HepG2 (cell line): ENCODE measurements around the gene LRP5. TPM values are rescaled to one million over a fixed set of nuclear protein-coding genes. Genes with fewer than 3 reads are reported as not detected.

ENCODE experiments used
- AGO2 ChIP-seq: fragments of 200-400 bp; formaldehyde crosslinking; optimal IDR thresholded peaks from 2 replicates; pipeline ENCODE3; 2017; ENCODE audit warnings: mild to moderate bottlenecking, low read depth, low read length, moderate library complexity
- BRF2 ChIP-seq: sonication (generic); formaldehyde crosslinking; IDR thresholded peaks from 2 replicates; pipeline ENCODE4 v1.8.1; 2022; ENCODE audit warnings: mild to moderate bottlenecking, missing genetic modification reagents
- GATA4 ChIP-seq: sonication (generic); IDR thresholded peaks from 2 replicates; pipeline ENCODE4 v1.6.1; 2016; ENCODE audit warnings: antibody characterized with exemption, low read depth, borderline replicate concordance
- HMGA1 ChIP-seq: sonication (generic); formaldehyde crosslinking; conservative IDR thresholded peaks from 2 replicates; pipeline ENCODE4 v1.4.0; 2020; ENCODE audit warnings: missing genetic modification reagents
- HNRNPL ChIP-seq: fragments of 200-400 bp; formaldehyde crosslinking; IDR thresholded peaks from 2 replicates; pipeline ENCODE4 v1.6.1; 2017; ENCODE audit warnings: mild to moderate bottlenecking, low read depth, low read length
- NFRKB ChIP-seq: fragments of 450-650 bp; IDR thresholded peaks from 2 replicates; pipeline ENCODE4 v1.6.1; 2017
- NFYB ChIP-seq: sonication (generic); formaldehyde crosslinking; IDR thresholded peaks from 2 replicates; pipeline ENCODE4 v1.4.0; 2020; ENCODE audit warnings: missing genetic modification reagents
- POGZ ChIP-seq: sonication (generic); formaldehyde crosslinking; IDR thresholded peaks from 2 replicates; pipeline ENCODE4 v1.4.0; 2020; ENCODE audit warnings: mild to moderate bottlenecking, missing genetic modification reagents
- POLR2AphosphoS2 ChIP-seq: IDR thresholded peaks from 2 replicates; pipeline ENCODE4 v1.6.1; 2011; ENCODE audit warnings: low read depth, low read length, improper control_type of control experiment
- SKI ChIP-seq: fragments of 450-650 bp; IDR thresholded peaks from one replicate; pipeline ENCODE4 v1.6.1; 2018; ENCODE audit warnings: mild to moderate bottlenecking; ENCODE audit not compliant: partially characterized antibody
- TBL1XR1 ChIP-seq: fragments of 150-350 bp; IDR thresholded peaks from 2 replicates; pipeline ENCODE4 v1.6.1; 2014; ENCODE audit warnings: borderline replicate concordance, low read length; ENCODE audit not compliant: partially characterized antibody
- ZFAT ChIP-seq: sonication (generic); formaldehyde crosslinking; conservative IDR thresholded peaks from 2 replicates; pipeline ENCODE4 v1.8.1; 2023; ENCODE audit warnings: missing genetic modification reagents, inconsistent platforms
- ZNF10 ChIP-seq: sonication (generic); formaldehyde crosslinking; IDR thresholded peaks from 2 replicates; pipeline ENCODE4 v1.4.0; 2020; ENCODE audit warnings: mild to moderate bottlenecking, low read depth, missing genetic modification reagents, borderline replicate concordance
- ZNF34 ChIP-seq: sonication (generic); formaldehyde crosslinking; IDR thresholded peaks from 2 replicates; pipeline ENCODE4 v1.4.0; 2020; ENCODE audit warnings: mild to moderate bottlenecking, missing genetic modification reagents, borderline replicate concordance
- ZNF569 ChIP-seq: sonication (generic); formaldehyde crosslinking; IDR thresholded peaks from 2 replicates; pipeline ENCODE4 v1.5.0; 2020; ENCODE audit warnings: mild to moderate bottlenecking, missing genetic modification reagents, moderate library complexity, borderline replicate concordance
- ZNF687 ChIP-seq: sonication (generic); formaldehyde crosslinking; IDR thresholded peaks from 2 replicates; pipeline ENCODE4 v1.5.1; 2020; ENCODE audit warnings: mild to moderate bottlenecking, missing genetic modification reagents, moderate library complexity
- ZNF713 ChIP-seq: sonication (generic); formaldehyde crosslinking; IDR thresholded peaks from 2 replicates; pipeline ENCODE4 v1.4.0; 2020; ENCODE audit warnings: mild to moderate bottlenecking, missing genetic modification reagents
- ZNF747 ChIP-seq: sonication (generic); formaldehyde crosslinking; IDR thresholded peaks from 2 replicates; pipeline ENCODE4 v1.8.1; 2023; ENCODE audit warnings: missing genetic modification reagents, mild to moderate bottlenecking, borderline replicate concordance
- polyA plus RNA-seq, 8 experiments: library from polyadenylated mRNA; depleted of rRNA in 3 of 8; stranded (reverse) in 7 of 8; unstranded in 1 of 8; fragments of >200 nt; fragmentation: Illumina TruSeq in 4 of 8; extraction: Trizol in 4 of 8; gene quantifications; 2 replicates each; pipeline versions ENCODE4 v1.2.1 to v1.2.3, GENCODE V29; 2011 to 2016; ENCODE audit warnings: low read depth in 4 of 8, missing spikeins in 1 of 8, mixed read lengths in 1 of 8; ENCODE audit not compliant: insufficient read depth in 1 of 8
- total RNA-seq, 5 experiments: library from RNA; depleted of rRNA; stranded (reverse); fragments of >200 nt; fragmentation: Illumina TruSeq; extraction: Trizol; gene quantifications; 2 replicates each; pipeline ENCODE4 v1.2.3, GENCODE V29; 2016; ENCODE audit warnings: low read depth in 1 of 5
- TF ChIP-seq, protein P1 (sequence below): sonication (generic); formaldehyde crosslinking; IDR thresholded peaks from 2 replicates; pipeline ENCODE4 v1.8.1; 2023; ENCODE audit warnings: mild to moderate bottlenecking, moderate library complexity, missing genetic modification reagents
- TF ChIP-seq, protein P2 (sequence below): sonication (generic); formaldehyde crosslinking; IDR thresholded peaks from 2 replicates; pipeline ENCODE4 v1.8.1; 2023; ENCODE audit warnings: missing genetic modification reagents, inconsistent platforms, borderline replicate concordance

Gene LRP5
- total and polyA plus RNA-seq, 2 of the 13 experiments (the other 11 are each of a cell fraction or from before 2014, with no cell fraction given): 40.4 to 64.0 TPM

DNA sequence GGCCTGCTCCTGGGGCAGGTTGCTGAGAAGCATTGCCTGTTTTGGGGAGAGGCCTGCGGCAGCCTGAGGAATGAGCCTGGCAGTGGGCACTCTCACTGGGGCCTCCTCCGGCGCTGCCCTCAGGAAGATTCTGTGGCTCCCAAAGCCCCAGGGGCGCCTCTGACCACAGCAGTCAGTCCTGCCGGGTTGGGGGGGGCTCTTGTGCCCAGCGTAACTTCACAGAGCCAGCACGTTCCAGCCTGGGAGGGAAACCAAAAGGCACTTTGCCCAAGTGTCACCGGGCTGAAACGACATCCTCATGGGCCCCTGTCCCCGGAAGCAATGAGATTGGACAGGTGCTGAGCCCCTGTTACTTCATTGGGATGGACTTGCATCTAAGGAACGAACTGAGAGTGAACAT lies 4.3 kb upstream of the LRP5 start (continued):
- TF ChIP-seq ZNF34 (CRISPR knock-in tag) (no peak), ZFAT (CRISPR knock-in tag) (no peak), BRF2 (CRISPR knock-in tag) (no peak), AGO2 (peak; percentile 72), ZNF747 (CRISPR knock-in tag) (no peak), SKI (no peak), HNRNPL (peak; percentile 49; the same call in 1 of the 2 replicates), NFRKB (no peak), POLR2AphosphoS2 (0 out of 2 replicates have a peak, but pooled peaks have one; percentile 27), ZNF569 (CRISPR knock-in tag) (no peak), NFYB (no peak), ZNF10 (CRISPR knock-in tag) (no peak), ZNF713 (no peak), HMGA1 (no peak), ZNF687 (CRISPR knock-in tag) (peak; percentile 55; the same call in 1 of the 2 replicates), TBL1XR1 (no peak), POGZ (CRISPR knock-in tag) (no peak), GATA4 (no peak)
- TF ChIP-seq, protein P1, sequence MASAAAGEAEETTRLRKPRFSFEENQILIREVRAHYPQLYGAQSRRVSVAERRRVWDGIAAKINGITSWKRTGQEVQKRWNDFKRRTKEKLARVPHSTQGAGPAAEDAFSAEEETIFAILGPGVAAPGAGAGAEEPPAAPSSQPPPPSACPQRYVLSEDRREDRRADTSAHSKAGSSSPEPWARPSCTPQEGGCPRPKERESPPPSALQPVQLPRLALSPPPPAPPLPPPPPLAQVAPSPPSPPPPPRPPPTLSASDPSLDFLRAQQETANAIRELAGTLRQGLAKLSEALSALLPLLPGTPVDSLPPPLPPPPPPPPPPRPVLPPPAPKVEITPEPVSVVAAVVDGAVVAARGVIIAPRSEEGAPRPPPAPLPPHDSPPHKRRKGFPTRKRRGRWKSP (CRISPR knock-in tag): no peak
- TF ChIP-seq, protein P2, sequence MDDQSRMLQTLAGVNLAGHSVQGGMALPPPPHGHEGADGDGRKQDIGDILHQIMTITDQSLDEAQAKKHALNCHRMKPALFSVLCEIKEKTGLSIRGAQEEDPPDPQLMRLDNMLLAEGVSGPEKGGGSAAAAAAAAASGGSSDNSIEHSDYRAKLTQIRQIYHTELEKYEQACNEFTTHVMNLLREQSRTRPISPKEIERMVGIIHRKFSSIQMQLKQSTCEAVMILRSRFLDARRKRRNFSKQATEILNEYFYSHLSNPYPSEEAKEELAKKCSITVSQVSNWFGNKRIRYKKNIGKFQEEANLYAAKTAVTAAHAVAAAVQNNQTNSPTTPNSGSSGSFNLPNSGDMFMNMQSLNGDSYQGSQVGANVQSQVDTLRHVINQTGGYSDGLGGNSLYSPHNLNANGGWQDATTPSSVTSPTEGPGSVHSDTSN (CRISPR knock-in tag): no peak
